NCI-H226 (cell line): ENCODE data around the gene CEACAM8.
"Not testable (repeated sequence)": the region's sequence is repeated elsewhere in the genome, so short reads cannot be mapped to it uniquely, and the experiment has no call there.

Experiments
- DNase-seq: peaks from one replicate; pipeline ENCODE4 v3.0.0-alpha.2; 2015

The CEACAM8 gene

GRCh38 chr19:42540071-42540553, 54.6 kb downstream of the CEACAM8 start:
- no peak for DNase-seq

- no peak for DNase-seq
Observed at GRCh38 chr19:42538841-42539709, 55.6 kb downstream of the CEACAM8 start.

- not testable (repeated sequence) for DNase-seq
Observed at GRCh38 chr19:42535276-42535675, 59.4 kb downstream of the CEACAM8 start.

- DNase-seq = no peak
Observed at GRCh38 chr19:42534391-42534790, 60.3 kb downstream of the CEACAM8 start.

- no peak for DNase-seq
Observed at GRCh38 chr19:42532891-42533290, 61.8 kb downstream of the CEACAM8 start.

- no peak for DNase-seq
Observed at GRCh38 chr19:42531313-42531712, 63.4 kb downstream of the CEACAM8 start.
